RWPE2 (cell line): ENCODE results near the gene ELAVL4.

Experiments
- ATAC-seq: fragments of 200-7000 bp; cut with Tn5 transposase; 3 replicates; pipeline ENCODE4 v1.9.1; 2021; ENCODE audit warnings: low read depth
- DNase-seq: peaks from one replicate; pipeline ENCODE4 v3.0.0-alpha.2; 2020; ENCODE audit warnings: low spot score
- H3K27ac ChIP-seq: fragments of 450-650 bp; 2 replicates; pipeline ENCODE4 v1.5.1; 2017; ENCODE audit warnings: mild to moderate bottlenecking; ENCODE audit not compliant: poor library complexity, severe bottlenecking
- H3K27me3 ChIP-seq: fragments of 250-450 bp; sonication (Bioruptor Pico); 2 replicates; pipeline ENCODE4 v1.5.1; 2021; ENCODE audit warnings: mild to moderate bottlenecking, moderate library complexity; ENCODE audit not compliant: insufficient read depth, poor library complexity, severe bottlenecking
- H3K36me3 ChIP-seq: fragments of 250-450 bp; sonication (Bioruptor Pico); 2 replicates; pipeline ENCODE4 v1.5.1; 2020; ENCODE audit warnings: low read depth, mild to moderate bottlenecking, moderate library complexity
- H3K4me1 ChIP-seq: fragments of 250-450 bp; sonication (Bioruptor Pico); 2 replicates; pipeline ENCODE4 v1.5.1; 2021; ENCODE audit warnings: mild to moderate bottlenecking, moderate library complexity; ENCODE audit not compliant: insufficient read depth, poor library complexity, severe bottlenecking
- H3K4me3 ChIP-seq: fragments of 250-450 bp; sonication (Bioruptor Pico); 2 replicates; pipeline ENCODE4 v1.5.1; 2021; ENCODE audit warnings: mild to moderate bottlenecking, moderate library complexity; ENCODE audit not compliant: severe bottlenecking
- H3K9me3 ChIP-seq: fragments of 250-450 bp; sonication (Bioruptor Pico); 2 replicates; pipeline ENCODE4 v1.5.1; 2021; ENCODE audit warnings: mild to moderate bottlenecking, moderate library complexity; ENCODE audit not compliant: severe bottlenecking
- CTCF ChIP-seq: fragments of 450-650 bp; IDR thresholded peaks from one replicate; pipeline ENCODE4 v1.5.1; 2017; ENCODE audit warnings: mild to moderate bottlenecking, moderate library complexity; ENCODE audit not compliant: poor library complexity, severe bottlenecking

The ELAVL4 gene

GRCh38 chr1:50246869-50247268, 138.1 kb downstream of the ELAVL4 start:
- no peak overlapping the region for H3K27ac ChIP-seq
- H3K9me3 ChIP-seq, result no peaks in the 10 kb centered on the region
- no peaks in the 10 kb centered on the region for H3K27me3 ChIP-seq
- TF ChIP-seq CTCF, result no peak
- no peaks in the 10 kb centered on the region for H3K36me3 ChIP-seq
- no peaks in the 10 kb centered on the region for H3K4me1 ChIP-seq
- no peak overlapping the region for H3K4me3 ChIP-seq
- DNase-seq (no peak), ATAC-seq (peak; percentile 64; the same call in 2 of the 3 replicates)

GRCh38 chr1:50251702-50252101, 143.0 kb downstream of the ELAVL4 start:
- Histone ChIP-seq H3K9me3 (no peaks in the 10 kb centered on the region), H3K27me3 (no peaks in the 10 kb centered on the region), H3K36me3 (no peaks in the 10 kb centered on the region), H3K27ac (no peak overlapping the region), H3K4me3 (no peak overlapping the region), H3K4me1 (no peaks in the 10 kb centered on the region)
- DNase-seq, result no peak
- ATAC-seq, result no peak
- TF ChIP-seq CTCF, result no peak

- DNase-seq (no peak), ATAC-seq (no peak)
- H3K4me3 ChIP-seq, result no peak overlapping the region
- H3K9me3 ChIP-seq, result no peaks in the 10 kb centered on the region
- TF ChIP-seq CTCF, result no peak
- H3K27me3 ChIP-seq, result no peaks in the 10 kb centered on the region
- H3K4me1 ChIP-seq, result no peaks in the 10 kb centered on the region
- no peaks in the 10 kb centered on the region for H3K36me3 ChIP-seq
- H3K27ac ChIP-seq, result no peak overlapping the region
These were observed 143.5 kb downstream of the ELAVL4 start for GRCh38 chr1:50252196-50252595.
